B cell (primary cell): ENCODE results near the gene CCDC141. TPM values are rescaled to one million over a fixed set of nuclear protein-coding genes. Genes with fewer than 3 reads are reported as not detected.

Source experiments
- ATAC-seq: fragments of 200-7000 bp; cut with Tn5 transposase; one replicate; pipeline ENCODE4 v1.10.0; 2021; ENCODE audit warnings: low read depth, mild to moderate bottlenecking, moderate number of reproducible peaks, moderate library complexity
- CTCF ChIA-PET: fragments of 350-600 bp; sonication (Branson Sonifier 250); formaldehyde crosslinking; loops from one replicate; lab custom pipeline; 2021; ENCODE audit warnings: antibody characterized with exemption, inconsistent platforms; lab: Charles Lee
- POLR2A ChIA-PET: fragments of 350-600 bp; sonication (Branson Sonifier 250); formaldehyde crosslinking; loops from one replicate; lab custom pipeline; 2021; ENCODE audit warnings: antibody characterized with exemption; lab: Charles Lee
- DNase-seq: peaks from one replicate; pipeline ENCODE4 v3.0.0; 2013
- H2AFZ ChIP-seq: 2 replicates; pipeline ENCODE4 v1.6.1; 2012; ENCODE audit warnings: mild to moderate bottlenecking, low read depth, low read length; ENCODE audit not compliant: insufficient read depth, poor library complexity, severe bottlenecking
- H3K27ac ChIP-seq, 2 donors: 1 replicate in 1 of 2; 2 replicates in 1 of 2; pipeline ENCODE4 v1.5.1; 2012 to 2013; ENCODE audit warnings: low read length in 2 of 2, mild to moderate bottlenecking in 2 of 2, moderate library complexity in 1 of 2
- H3K27me3 ChIP-seq, 4 experiments: fragments of 200-600 bp in 1 of 4; sonication (generic) in 1 of 4; replicated peaks in 1 of 4; 1 replicate in 2 of 4; 2 replicates in 2 of 4; pipeline versions ENCODE4 v1.6.1 to v1.7.0; 2013 to 2016; ENCODE audit warnings: low read length in 3 of 4, mild to moderate bottlenecking in 2 of 4, mixed read lengths in 1 of 4, moderate library complexity in 1 of 4; ENCODE audit not compliant: insufficient read depth in 4 of 4, control insufficient read depth in 3 of 4; ENCODE audit errors: control extremely low read depth in 1 of 4
- H3K36me3 ChIP-seq, 2 experiments: replicated peaks in 1 of 2; 1 replicate in 1 of 2; 2 replicates in 1 of 2; pipeline versions ENCODE4 v1.6.1 to v1.7.1; 2013; ENCODE audit warnings: low read length in 1 of 2; ENCODE audit not compliant: insufficient read depth in 2 of 2, control insufficient read depth in 1 of 2; ENCODE audit errors: control extremely low read depth in 1 of 2, extremely low read depth in 1 of 2
- H3K4me1 ChIP-seq, 2 donors: fragments of 200-600 bp in 1 of 2; sonication (generic) in 1 of 2; 1 replicate in 1 of 2; 2 replicates in 1 of 2; pipeline versions ENCODE4 v1.5.1 to v1.6.1; 2013 to 2017; ENCODE audit warnings: low read length in 2 of 2; ENCODE audit not compliant: control insufficient read depth in 2 of 2, insufficient read depth in 2 of 2
- H3K4me2 ChIP-seq: replicated peaks from 2 replicates; pipeline ENCODE3; 2012; ENCODE audit warnings: mild to moderate bottlenecking, low read depth, low read length; ENCODE audit not compliant: poor library complexity, severe bottlenecking
- H3K4me3 ChIP-seq, 5 experiments: fragments of 200-600 bp in 1 of 5; sonication (generic) in 1 of 5; 1 replicate in 3 of 5; 2 replicates in 2 of 5; pipeline versions ENCODE4 v1.5.1 to v1.7.0; 2011 to 2016; ENCODE audit warnings: low read length in 4 of 5, mild to moderate bottlenecking in 4 of 5, low read depth in 2 of 5, control low read depth in 1 of 5, moderate library complexity in 1 of 5; ENCODE audit not compliant: insufficient read depth in 1 of 5; ENCODE audit errors: control extremely low read depth in 1 of 5, extremely low read depth in 1 of 5
- H3K79me2 ChIP-seq: fragments of 200-600 bp; sonication (generic); one replicate; pipeline ENCODE4 v1.6.0; 2016; ENCODE audit warnings: low read length; ENCODE audit not compliant: control insufficient read depth, insufficient read depth
- H3K9ac ChIP-seq: fragments of 200-600 bp; sonication (generic); 2 replicates; pipeline ENCODE4 v1.6.1; 2017; ENCODE audit warnings: mild to moderate bottlenecking, low read length, moderate library complexity
- H3K9me3 ChIP-seq, 3 donors: one replicate each; pipeline versions ENCODE4 v1.6.1 to v1.7.1; 2013; ENCODE audit warnings: low read length in 2 of 3; ENCODE audit not compliant: control insufficient read depth in 2 of 3, insufficient read depth in 1 of 3; ENCODE audit errors: control extremely low read depth in 1 of 3
- H4K20me1 ChIP-seq: 2 replicates; pipeline ENCODE4 v1.6.0; 2012; ENCODE audit warnings: mild to moderate bottlenecking, low read length; ENCODE audit not compliant: insufficient read depth, control insufficient read depth, poor library complexity, severe bottlenecking
- H3K27ac Mint-ChIP-seq: one replicate; pipeline ENCODE4 v1.8.0; 2021; ENCODE audit warnings: mixed read lengths
- H3K27me3 Mint-ChIP-seq: one replicate; pipeline ENCODE4 v1.8.0; 2021; ENCODE audit warnings: mixed read lengths
- H3K4me1 Mint-ChIP-seq: one replicate; pipeline ENCODE4 v1.8.0; 2021; ENCODE audit warnings: mixed read lengths
- H3K4me3 Mint-ChIP-seq: one replicate; pipeline ENCODE4 v1.8.0; 2021; ENCODE audit warnings: mixed read lengths
- H3K9me3 Mint-ChIP-seq: one replicate; pipeline ENCODE4 v1.8.0; 2022; ENCODE audit warnings: mixed read lengths; ENCODE audit not compliant: insufficient read depth
- CTCF ChIP-seq: fragments of 200-600 bp; IDR thresholded peaks from one replicate; pipeline ENCODE4 v1.8.0; 2022; ENCODE audit warnings: antibody characterized with exemption, mild to moderate bottlenecking
- EZH2 ChIP-seq: IDR thresholded peaks from 2 replicates; pipeline ENCODE4 v1.6.1; 2012; ENCODE audit warnings: borderline replicate concordance, low read depth, mild to moderate bottlenecking, moderate library complexity, low read length; ENCODE audit not compliant: insufficient read depth, poor library complexity, severe bottlenecking
- WGBS: methylation state at CpG from one replicate; pipeline ENCODE4 v1.1.5; 2013; ENCODE audit warnings: missing lambda C conversion rate; ENCODE audit not compliant: insufficient coverage; 5-methylcytosine and 5-hydroxymethylcytosine counted together
- intact Hi-C: fragments of 100-400 bp; cut with micrococcal nuclease; formaldehyde crosslinking; loops from one replicate; pipeline ENCODE4 v1.10.0; 2022
- polyA plus RNA-seq: library from polyadenylated mRNA; depleted of rRNA; stranded (reverse); fragments of >200 nt; gene quantifications from 2 replicates; pipeline ENCODE4 v1.2.3, GENCODE V29; 2012
- total RNA-seq, 2 donors: library from RNA; stranded (reverse); fragments of 120-200 nt in 1 of 2; gene quantifications; 1 replicate in 1 of 2; 2 replicates in 1 of 2; pipeline versions ENCODE4 v1.2.3 to v1.2.4, GENCODE V29; 2013 to 2022

Gene CCDC141
- total and polyA plus RNA-seq, 2 donors (not counting 1 experiment from before 2014, with no cell fraction given) = 2.1 to 47.5 TPM

- H3K27me3 Mint-ChIP-seq = no peaks in the 10 kb centered on the region
- H3K4me3 Mint-ChIP-seq = no peak overlapping the region
- Histone ChIP-seq H3K27ac (no peak overlapping the region), H3K36me3 (no peaks in the 10 kb centered on the region), H3K9ac (no peak overlapping the region), H3K4me1 (no peaks in the 10 kb centered on the region), H3K4me2 (no peak overlapping the region), H3K27me3 (no peaks in the 10 kb centered on the region), H4K20me1 (no peaks in the 10 kb centered on the region), H3K79me2 (no peaks in the 10 kb centered on the region), H3K9me3 (no peaks in the 10 kb centered on the region), H2AFZ (peak overlapping the region; percentile 21), H3K4me3 (no peak overlapping the region)
- TF ChIP-seq CTCF (peak; percentile 98), EZH2 (no peak)
- ChIA-PET CTCF (interaction anchor here (0.7 to 5.9 kb wide), 23 partner anchors 8 to 290 kb away, joined by 3 to 141 read pairs (median 4); partner anchors contain the start of gene CCDC141), POLR2A (no interaction called here)
- no peaks in the 10 kb centered on the region for H3K9me3 Mint-ChIP-seq
- peak; percentile 72 for DNase-seq
- H3K27ac Mint-ChIP-seq = no peak overlapping the region
- ATAC-seq = peak; percentile 61
- 15% methylated on average over 1 of the region's 3 CpGs for WGBS
- H3K4me1 Mint-ChIP-seq = no peaks in the 10 kb centered on the region
- intact Hi-C loops = loop anchor here (1.0 to 5.0 kb wide), 6 partner anchors 23 to 861 kb away; partner anchors contain the start of gene SESTD1
Observed at GRCh38 chr2:178891265-178891958, 158.5 kb downstream of the CCDC141 start.

- ChIA-PET CTCF (interaction anchor here (5.9 kb wide), 1 partner anchor 245 kb away, joined by 141 read pairs; no protein-coding TSS in a partner anchor), POLR2A (no interaction called here)
- no peak overlapping the region for H3K4me3 Mint-ChIP-seq
- intact Hi-C loops = no loop called here
- H3K4me1 Mint-ChIP-seq = no peaks in the 10 kb centered on the region
- Histone ChIP-seq H4K20me1 (no peaks in the 10 kb centered on the region), H3K9me3 (no peaks in the 10 kb centered on the region), H3K36me3 (peaks cover 0 to 3% of the 10 kb centered on the region in 2 experiments), H2AFZ (no peak overlapping the region), H3K79me2 (no peaks in the 10 kb centered on the region), H3K9ac (no peak overlapping the region), H3K4me1 (no peaks in the 10 kb centered on the region), H3K4me3 (no peak overlapping the region), H3K27ac (no peak overlapping the region), H3K4me2 (no peak overlapping the region), H3K27me3 (no peaks in the 10 kb centered on the region)
- no peak overlapping the region for H3K27ac Mint-ChIP-seq
- no peaks in the 10 kb centered on the region for H3K27me3 Mint-ChIP-seq
- WGBS = 93% methylated on average over 3 of the region's 3 CpGs
- DNase-seq = no peak
- H3K9me3 Mint-ChIP-seq = no peaks in the 10 kb centered on the region
- no peak for TF ChIP-seq CTCF
- TF ChIP-seq EZH2 = no peak
- no peak for ATAC-seq
Observed at GRCh38 chr2:178886006-178886405, 163.9 kb downstream of the CCDC141 start.
